Upper lobe of right lung (tissue), 1 donor: Measurements from ENCODE around the gene CCDC40. TPM values are rescaled to one million over a fixed set of nuclear protein-coding genes. Genes with fewer than 3 reads are reported as not detected.

Source experiments
- ATAC-seq: fragments of 200-7000 bp; cut with Tn5 transposase; one replicate; pipeline ENCODE4 v1.9.1; 2020; ENCODE audit warnings: mild to moderate bottlenecking, moderate library complexity
- DNase-seq: peaks from one replicate; pipeline ENCODE4 v3.0.0-alpha.2; 2020
- H3K27ac ChIP-seq: fragments of 200-600 bp; one replicate; pipeline ENCODE4 v1.8.0; 2022
- H3K27me3 ChIP-seq: fragments of 200-600 bp; one replicate; pipeline ENCODE4 v1.8.0; 2022; ENCODE audit warnings: mild to moderate bottlenecking
- H3K36me3 ChIP-seq: fragments of 200-600 bp; one replicate; pipeline ENCODE4 v1.8.0; 2022
- H3K4me1 ChIP-seq: fragments of 200-600 bp; one replicate; pipeline ENCODE4 v1.8.0; 2022
- H3K4me3 ChIP-seq: fragments of 200-600 bp; one replicate; pipeline ENCODE4 v1.8.0; 2022; ENCODE audit warnings: mild to moderate bottlenecking
- H3K9me3 ChIP-seq: fragments of 200-600 bp; one replicate; pipeline ENCODE4 v1.8.0; 2022
- CTCF ChIP-seq: fragments of 200-600 bp; IDR thresholded peaks from one replicate; pipeline ENCODE4 v1.8.0; 2022; ENCODE audit warnings: antibody characterized with exemption
- intact Hi-C: fragments of 100-400 bp; cut with DNase I; formaldehyde crosslinking; loops from one replicate; pipeline ENCODE4 v1.11.0; 2022
- total RNA-seq: library from RNA; stranded (reverse); fragmentation: NEBNext Ultra II Directional; extraction: Animal tissue kit (Norgen Biotek cat#: 25700); gene quantifications from one replicate; pipeline ENCODE4 v1.2.1, GENCODE V29; 2021
- donor health status: DM: no; HTN: yes; CAD: no; lungs with severe emphysema.

The CCDC40 gene
- total RNA-seq, 1 donor from 2014 or later, result 3.5 TPM

GRCh38 chr17:80126449-80126715 lies 89.9 kb downstream of the CCDC40 start:
- no peak overlapping the region for H3K4me3 ChIP-seq
- no peak for DNase-seq
- H3K27me3 ChIP-seq, result no peaks in the 10 kb centered on the region
- H3K9me3 ChIP-seq, result no peaks in the 10 kb centered on the region
- no peaks in the 10 kb centered on the region for H3K36me3 ChIP-seq
- no peaks in the 10 kb centered on the region for H3K4me1 ChIP-seq
- H3K27ac ChIP-seq, result no peak overlapping the region
- TF ChIP-seq CTCF, result no peak
- no peak for ATAC-seq
- intact Hi-C loops, result no loop called here

DNA sequence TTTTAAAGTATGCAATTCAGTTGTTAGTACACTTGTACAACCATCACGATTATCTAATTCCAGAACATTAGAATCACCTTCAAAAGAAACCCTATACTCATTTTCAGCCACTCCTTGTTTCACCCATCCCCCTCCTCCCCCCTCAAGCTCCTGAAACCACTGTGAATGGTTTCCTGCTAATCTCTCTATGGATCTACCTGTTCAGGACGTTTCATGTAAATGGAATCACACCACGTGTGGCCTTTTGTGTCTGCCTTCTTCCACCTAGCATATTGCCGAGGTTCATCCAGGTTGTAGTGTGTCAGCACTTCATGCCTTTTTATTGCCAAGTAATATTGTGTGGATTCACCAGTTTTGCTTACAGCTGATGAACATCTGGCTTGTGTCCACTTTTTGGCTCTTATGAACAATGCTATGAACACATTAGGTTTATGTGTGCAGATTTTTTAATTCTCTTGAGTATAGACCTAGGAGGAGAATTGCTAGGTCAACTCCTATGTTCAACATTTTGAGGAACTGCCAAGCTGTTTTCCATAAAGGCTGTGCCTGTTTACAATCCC lies 92.6 kb downstream of the CCDC40 start:
- no peak overlapping the region for H3K4me3 ChIP-seq
- intact Hi-C loops, result no loop called here
- H3K9me3 ChIP-seq, result no peaks in the 10 kb centered on the region
- no peaks in the 10 kb centered on the region for H3K4me1 ChIP-seq
- H3K27ac ChIP-seq, result no peak overlapping the region
- ATAC-seq (no peak), DNase-seq (no peak)
- no peaks in the 10 kb centered on the region for H3K27me3 ChIP-seq
- no peak for TF ChIP-seq CTCF
- H3K36me3 ChIP-seq, result peaks cover 15% of the 10 kb centered on the region

DNA sequence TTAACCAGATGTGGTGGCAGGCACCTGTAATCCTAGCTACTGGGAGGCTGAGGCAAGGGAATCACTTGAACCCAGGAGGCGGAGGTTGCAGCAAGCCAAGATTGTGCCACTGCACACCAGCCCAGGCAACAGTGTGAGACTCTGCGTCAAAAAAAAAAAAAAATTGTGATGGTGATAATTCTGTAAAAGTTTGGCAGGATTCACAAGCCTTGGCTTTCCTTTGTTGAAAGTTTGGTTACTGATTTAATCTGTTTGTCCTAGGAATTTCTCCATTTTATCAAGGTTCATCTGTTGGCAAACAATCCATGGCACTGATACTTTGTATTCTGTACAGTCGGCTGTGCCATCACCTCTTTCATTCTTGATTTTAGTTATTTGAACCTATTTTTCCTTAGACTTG lies 94.5 kb downstream of the CCDC40 start:
- Histone ChIP-seq H3K36me3 (peaks cover 34% of the 10 kb centered on the region), H3K27me3 (no peaks in the 10 kb centered on the region), H3K4me3 (no peak overlapping the region), H3K4me1 (no peaks in the 10 kb centered on the region), H3K9me3 (no peaks in the 10 kb centered on the region), H3K27ac (no peak overlapping the region)
- no peak for DNase-seq
- intact Hi-C loops, result no loop called here
- ATAC-seq, result no peak
- TF ChIP-seq CTCF, result no peak

DNA sequence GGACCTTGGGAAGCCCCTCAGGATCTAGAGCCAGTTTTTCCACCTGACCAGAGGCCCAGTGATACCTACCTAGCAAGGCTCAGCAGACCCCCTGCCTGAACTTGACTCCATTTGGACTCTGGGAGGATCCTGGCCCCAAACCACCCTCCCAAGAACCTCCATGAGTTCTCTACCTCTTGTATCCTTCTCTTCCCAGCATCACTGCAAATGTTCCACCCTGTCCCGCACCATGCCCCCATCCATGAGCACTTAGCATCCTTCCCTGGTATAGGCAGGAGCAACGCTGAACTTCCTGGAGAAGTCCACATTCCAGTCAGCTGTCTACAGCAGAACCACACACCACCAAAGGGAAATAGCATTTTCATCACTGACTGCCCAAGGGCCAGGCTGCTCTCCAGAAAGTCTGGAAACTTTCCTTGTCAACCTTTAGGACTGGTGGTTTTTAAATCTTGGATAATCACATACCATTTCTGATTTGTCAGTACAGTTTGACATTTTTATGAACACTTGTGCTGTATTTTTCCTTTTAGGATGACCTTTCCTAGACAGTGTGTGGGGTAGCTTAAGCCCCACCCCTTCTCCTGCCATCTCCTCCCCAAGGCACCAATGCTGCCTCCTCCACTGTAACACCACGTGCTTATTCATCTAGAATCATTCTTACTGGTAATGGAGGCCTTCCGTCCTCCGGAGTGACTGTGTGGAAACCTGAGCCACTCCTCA lies 96.6 kb downstream of the CCDC40 start:
- ATAC-seq (no peak), DNase-seq (no peak)
- intact Hi-C loops, result no loop called here
- Histone ChIP-seq H3K27ac (no peak overlapping the region), H3K36me3 (peaks cover 55% of the 10 kb centered on the region), H3K9me3 (no peaks in the 10 kb centered on the region), H3K4me3 (no peak overlapping the region), H3K4me1 (no peaks in the 10 kb centered on the region), H3K27me3 (no peaks in the 10 kb centered on the region)
- no peak for TF ChIP-seq CTCF

DNA sequence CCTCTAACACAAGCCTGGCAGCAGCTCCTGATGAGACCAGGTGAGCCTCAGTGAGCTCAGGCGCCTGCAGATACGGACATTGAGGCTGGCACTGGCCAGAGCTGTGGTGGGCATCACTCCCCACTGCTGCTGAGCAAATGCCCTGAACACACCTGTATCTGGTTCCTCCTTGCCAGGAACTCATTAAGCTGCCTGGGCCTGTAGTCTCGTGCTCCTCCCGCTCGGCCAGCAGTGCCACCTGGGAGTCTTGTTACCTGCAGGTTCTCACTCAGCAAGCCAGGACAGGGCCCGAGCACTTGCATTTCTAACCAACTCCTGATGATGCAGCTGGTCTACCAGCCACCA lies 97.2 kb downstream of the CCDC40 start:
- H3K9me3 ChIP-seq, result no peaks in the 10 kb centered on the region
- peaks cover 60% of the 10 kb centered on the region for H3K36me3 ChIP-seq
- no peak overlapping the region for H3K4me3 ChIP-seq
- H3K27me3 ChIP-seq, result no peaks in the 10 kb centered on the region
- intact Hi-C loops, result no loop called here
- no peak for ATAC-seq
- H3K27ac ChIP-seq, result no peak overlapping the region
- H3K4me1 ChIP-seq, result no peaks in the 10 kb centered on the region
- no peak for TF ChIP-seq CTCF
- no peak for DNase-seq

- ATAC-seq (no peak), DNase-seq (no peak)
- Histone ChIP-seq H3K9me3 (no peaks in the 10 kb centered on the region), H3K27ac (no peak overlapping the region), H3K36me3 (peaks cover 95% of the 10 kb centered on the region), H3K27me3 (no peaks in the 10 kb centered on the region), H3K4me1 (no peaks in the 10 kb centered on the region), H3K4me3 (no peak overlapping the region)
- TF ChIP-seq CTCF, result no peak
- intact Hi-C loops, result no loop called here
Measured at GRCh38 chr17:80137131-80137530, 100.7 kb downstream of the CCDC40 start.
